Measurements from ENCODE around the gene UBAC2. TPM values are rescaled to one million over a fixed set of nuclear protein-coding genes. Genes with fewer than 3 reads are reported as not detected.

The UBAC2 gene
- total RNA-seq, 1 experiment from 2014 or later, result 115 TPM

GRCh38 chr13:99298056-99298455 is 97.4 kb downstream of the UBAC2 start:
- no peak for DNase-seq (ENCODE audit: low read depth)
- in situ Hi-C loops (cut with HindIII; ENCODE audit: low pct_unique_long_range_greater_than_20kb, low sequenced_read_pairs), result no loop called here

GRCh38 chr13:99299256-99299919 is 98.7 kb downstream of the UBAC2 start:
- in situ Hi-C loops (cut with HindIII; ENCODE audit: low pct_unique_long_range_greater_than_20kb, low sequenced_read_pairs), result no loop called here
- DNase-seq (ENCODE audit: low read depth), result no peak

GRCh38 chr13:99299920-99300341 is 99.3 kb downstream of the UBAC2 start:
- no peak for DNase-seq (ENCODE audit: low read depth)
- in situ Hi-C loops (cut with HindIII; ENCODE audit: low pct_unique_long_range_greater_than_20kb, low sequenced_read_pairs), result no loop called here

DNA sequence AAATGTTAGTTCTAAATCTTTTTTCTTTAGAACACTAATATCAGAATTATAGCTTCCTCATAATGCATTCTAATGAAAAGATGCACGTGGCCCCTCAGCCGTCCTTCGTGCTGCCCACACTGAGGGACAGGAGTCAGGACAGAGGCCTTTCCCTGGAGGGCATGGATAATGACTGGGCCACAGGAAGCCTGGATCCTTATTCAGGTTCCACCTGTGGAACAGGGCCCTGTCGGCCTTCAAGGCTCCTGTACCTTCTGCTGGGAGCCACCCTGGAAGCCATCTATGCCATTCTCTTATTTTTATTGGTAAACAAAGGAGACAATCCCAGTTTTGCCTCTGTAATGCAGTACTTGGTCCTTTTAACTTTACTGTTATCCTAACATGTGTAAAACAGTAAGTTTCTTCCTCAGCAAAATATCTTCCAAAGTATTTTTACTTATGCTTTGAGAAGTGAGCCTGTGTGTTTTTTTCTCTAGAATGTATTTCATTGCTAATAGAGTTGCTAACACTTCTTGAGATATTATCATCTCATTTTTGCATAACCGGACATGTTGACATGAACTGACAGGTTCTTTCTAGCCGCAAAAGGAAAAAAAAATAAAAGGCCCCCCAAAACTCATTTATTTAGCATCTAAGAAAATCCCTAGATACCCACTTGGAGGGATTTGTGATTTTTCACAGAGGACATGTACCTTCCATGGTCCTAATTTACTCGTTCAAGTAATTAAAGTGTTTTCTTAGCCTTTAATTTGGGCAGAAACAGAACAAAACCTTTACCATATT is 100.6 kb downstream of the UBAC2 start:
- in situ Hi-C loops (cut with HindIII; ENCODE audit: low pct_unique_long_range_greater_than_20kb, low sequenced_read_pairs), result no loop called here

DNA sequence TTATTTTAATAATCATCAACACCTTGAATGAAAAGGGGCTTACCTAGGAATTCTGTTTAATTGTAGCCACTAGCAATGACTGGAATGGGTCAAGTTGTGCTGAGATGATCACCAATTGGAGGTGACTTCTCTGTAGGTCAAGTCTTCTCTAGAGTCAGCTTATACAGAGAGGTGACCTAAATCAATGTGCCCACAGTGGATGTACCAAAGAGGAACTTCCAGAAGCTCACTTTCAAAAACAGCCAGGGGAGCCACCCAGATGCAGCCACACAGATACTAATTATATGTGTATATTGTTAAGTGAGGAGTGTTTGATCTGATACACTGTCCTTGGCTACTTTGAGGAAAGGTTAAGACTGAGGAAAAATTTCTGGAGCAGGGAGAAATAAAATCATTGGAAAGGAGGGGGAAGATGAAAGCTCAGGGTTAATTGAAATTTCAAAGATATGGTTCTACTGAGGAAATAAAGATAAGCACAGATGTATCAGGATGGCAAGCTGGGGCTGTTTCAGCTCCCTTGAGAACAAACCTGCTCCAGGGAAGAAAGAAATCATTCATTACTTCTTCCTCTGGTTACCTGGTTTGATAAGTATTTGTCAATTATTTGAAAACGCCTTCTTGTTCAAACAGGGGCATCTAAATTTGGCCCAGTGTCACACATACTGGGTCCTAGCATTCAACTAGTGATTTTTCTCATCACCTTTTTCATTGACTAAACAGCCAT is 101.4 kb downstream of the UBAC2 start:
- in situ Hi-C loops (cut with HindIII; ENCODE audit: low pct_unique_long_range_greater_than_20kb, low sequenced_read_pairs), result no loop called here
- DNase-seq (ENCODE audit: low read depth), result no peak

More for the DNA sequence above, 100.6 kb downstream of the UBAC2 start:
- no peak for DNase-seq (ENCODE audit: low read depth)

- DNase-seq (ENCODE audit: low read depth), result no peak
- in situ Hi-C loops (cut with HindIII; ENCODE audit: low pct_unique_long_range_greater_than_20kb, low sequenced_read_pairs), result no loop called here
Observed at GRCh38 chr13:99302637-99303505, 102.2 kb downstream of the UBAC2 start.

DNA sequence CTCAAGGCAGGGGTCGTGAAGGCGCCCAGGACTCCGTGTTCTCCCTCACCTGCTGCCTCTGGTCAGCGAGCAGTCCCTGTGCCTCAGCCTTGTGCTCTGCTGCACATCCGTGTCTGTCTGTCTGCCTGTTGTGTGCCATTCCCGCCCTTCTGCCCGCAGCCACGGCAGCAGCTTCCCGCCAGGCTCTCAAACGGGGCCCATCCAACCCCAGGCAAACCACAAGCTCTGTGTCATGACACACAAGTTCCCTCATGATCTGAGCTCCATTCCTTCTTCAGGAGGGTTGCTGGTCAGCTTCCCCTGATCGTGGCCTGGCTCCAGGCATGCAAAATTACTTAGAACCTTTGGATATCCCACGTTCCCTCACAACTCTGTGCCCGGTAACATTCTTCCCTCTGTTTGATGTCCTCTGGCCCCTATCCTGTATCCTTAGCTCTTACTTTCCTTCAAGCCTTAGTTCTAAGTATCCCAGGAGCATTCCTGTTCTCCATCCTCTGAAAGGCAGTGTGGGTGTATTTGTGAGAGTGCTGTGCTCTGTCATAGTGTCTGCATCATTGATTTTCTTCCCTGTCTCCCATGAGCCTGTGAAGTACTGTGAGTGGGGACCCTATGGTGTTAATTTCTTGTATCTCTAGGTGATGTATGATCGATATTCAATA is 103.3 kb downstream of the UBAC2 start:
- in situ Hi-C loops (cut with HindIII; ENCODE audit: low pct_unique_long_range_greater_than_20kb, low sequenced_read_pairs), result no loop called here
- DNase-seq (ENCODE audit: low read depth), result no peak

GRCh38 chr13:99304541-99304940 is 103.9 kb downstream of the UBAC2 start:
- no peak for DNase-seq (ENCODE audit: low read depth)
- in situ Hi-C loops (cut with HindIII; ENCODE audit: low pct_unique_long_range_greater_than_20kb, low sequenced_read_pairs), result no loop called here

GRCh38 chr13:99305158-99305557 is 104.5 kb downstream of the UBAC2 start:
- in situ Hi-C loops (cut with HindIII; ENCODE audit: low pct_unique_long_range_greater_than_20kb, low sequenced_read_pairs), result no loop called here
- DNase-seq (ENCODE audit: low read depth), result no peak

DNA sequence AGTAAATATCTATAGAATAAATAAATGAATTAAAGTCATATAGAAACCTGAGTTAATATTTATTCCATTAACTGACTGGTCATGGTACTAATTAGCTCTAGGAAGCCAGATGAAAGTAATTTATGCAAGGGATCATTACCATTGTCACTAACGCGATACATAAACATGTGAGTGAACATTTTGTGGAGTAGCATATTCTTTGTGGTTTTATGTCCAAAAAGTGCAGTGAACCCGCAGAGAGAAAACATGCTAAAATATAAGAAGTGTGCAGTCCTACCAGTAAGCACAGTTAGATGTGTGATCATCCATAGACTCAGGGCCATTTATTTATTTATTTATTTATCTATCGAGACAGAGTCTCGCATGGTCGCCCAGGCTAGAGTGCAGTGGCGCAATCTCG is 104.9 kb downstream of the UBAC2 start:
- no peak for DNase-seq (ENCODE audit: low read depth)
- in situ Hi-C loops (cut with HindIII; ENCODE audit: low pct_unique_long_range_greater_than_20kb, low sequenced_read_pairs), result no loop called here

DNA sequence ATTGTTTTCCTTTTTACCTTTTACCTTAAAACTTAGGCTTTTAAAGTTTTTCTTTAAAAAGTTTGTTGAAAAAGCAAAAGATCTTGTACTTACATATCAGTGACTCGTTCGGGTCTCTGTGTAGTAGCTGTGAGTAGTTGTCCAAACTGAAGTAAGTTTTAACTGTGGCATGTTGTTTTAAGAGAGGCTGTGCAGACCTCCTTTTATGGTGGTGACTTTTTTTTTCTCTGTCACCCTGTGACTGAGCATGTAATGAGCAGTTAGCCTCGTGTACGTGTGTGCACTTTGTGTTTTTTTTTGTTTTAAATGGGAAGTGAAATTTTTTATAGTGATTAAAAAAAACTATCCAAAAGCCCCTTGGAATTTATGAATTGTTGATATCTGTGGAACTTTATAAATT is 106.6 kb downstream of the UBAC2 start, which contains the start of gene GPR183:
Gene GPR183 (minus strand): TSS at position 153 of the 400 bp plus-strand sequence. CDS start 11,254 bp downstream, outside the sequence.
- in situ Hi-C loops (cut with HindIII; ENCODE audit: low pct_unique_long_range_greater_than_20kb, low sequenced_read_pairs), result no loop called here
- peak; percentile 15 for DNase-seq (ENCODE audit: low read depth)

GRCh38 chr13:99307648-99308339 is 107.1 kb downstream of the UBAC2 start:
- peak; percentile 37 for DNase-seq (ENCODE audit: low read depth)
- in situ Hi-C loops (cut with HindIII; ENCODE audit: low pct_unique_long_range_greater_than_20kb, low sequenced_read_pairs), result no loop called here

GRCh38 chr13:99308471-99309087 is 107.9 kb downstream of the UBAC2 start:
- peak; percentile 6 for DNase-seq (ENCODE audit: low read depth)

DNA sequence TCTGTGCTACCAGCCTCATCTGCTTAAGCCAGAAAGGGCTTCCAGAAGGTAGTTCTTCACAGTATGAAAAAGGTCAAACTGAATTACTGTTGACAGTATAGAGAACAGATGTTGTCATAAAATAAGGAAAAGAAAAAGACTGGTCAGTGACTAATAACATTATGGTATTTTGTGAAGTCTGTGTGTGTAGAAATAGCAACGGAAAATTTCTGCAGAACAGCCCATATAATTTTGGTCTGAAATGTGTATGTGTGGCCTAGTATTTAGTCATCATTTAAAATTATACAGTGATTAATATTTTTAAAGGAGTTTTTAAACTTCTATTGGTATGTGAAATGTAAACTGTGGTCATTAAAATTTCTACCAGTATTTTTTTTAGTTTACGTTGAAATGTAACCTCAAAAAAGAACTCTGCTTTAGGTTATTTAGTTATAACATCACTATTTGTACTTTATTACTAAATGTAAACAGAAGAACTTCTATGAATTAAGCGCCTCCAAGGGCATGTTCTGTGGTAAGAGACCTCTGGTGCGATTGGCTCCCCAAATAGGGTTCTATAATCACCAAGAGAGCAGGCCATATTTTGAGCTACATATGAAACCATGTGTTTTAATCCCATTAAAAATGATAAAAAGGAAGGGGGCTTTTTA is 109.9 kb downstream of the UBAC2 start:
- in situ Hi-C loops (cut with HindIII; ENCODE audit: low pct_unique_long_range_greater_than_20kb, low sequenced_read_pairs), result no loop called here
- DNase-seq (ENCODE audit: low read depth), result no peak

More at GRCh38 chr13:99308471-99309087, 107.9 kb downstream of the UBAC2 start:
- in situ Hi-C loops (cut with HindIII; ENCODE audit: low pct_unique_long_range_greater_than_20kb, low sequenced_read_pairs), result no loop called here

DNA sequence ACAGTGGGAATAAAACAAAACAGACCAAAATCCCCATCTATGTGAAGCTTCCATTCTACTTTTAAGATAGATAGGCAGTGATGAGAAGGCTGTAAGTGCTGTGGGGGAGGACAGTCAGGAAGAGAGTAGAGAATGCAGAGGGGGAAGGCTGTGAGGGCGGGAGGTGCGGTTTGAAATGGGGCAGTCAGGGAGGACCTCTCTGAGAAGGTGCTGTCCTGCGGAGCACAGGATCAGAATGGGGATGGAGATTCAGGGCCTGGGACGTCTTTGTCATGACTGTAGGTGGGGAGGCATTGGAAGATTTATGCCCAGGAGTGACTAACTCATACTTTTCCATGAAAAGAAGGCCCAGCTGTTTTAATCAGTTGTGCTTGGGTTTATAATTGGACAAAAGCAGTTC is 110.5 kb downstream of the UBAC2 start:
- in situ Hi-C loops (cut with HindIII; ENCODE audit: low pct_unique_long_range_greater_than_20kb, low sequenced_read_pairs), result no loop called here
- no peak for DNase-seq (ENCODE audit: low read depth)

GRCh38 chr13:99311748-99312492 is 111.3 kb downstream of the UBAC2 start:
- DNase-seq (ENCODE audit: low read depth), result no peak
- in situ Hi-C loops (cut with HindIII; ENCODE audit: low pct_unique_long_range_greater_than_20kb, low sequenced_read_pairs), result no loop called here
